Caco-2 (cell line): ENCODE measurements around the gene ALDH2. TPM values are rescaled to one million over a fixed set of nuclear protein-coding genes. Genes with fewer than 3 reads are reported as not detected.

ENCODE experiments used
- BruUV-seq: library from RNA; stranded (reverse); fragments of 400-500 nt; replicated peaks from 2 replicates; lab custom pipeline; 2021; lab: Mats Ljungman, UMichigan
- CTCF ChIA-PET: fragments of 300-600 bp; sonication (Branson Sonifier 250); formaldehyde crosslinking; loops from one replicate; lab custom pipeline; 2022; ENCODE audit warnings: antibody characterized with exemption; lab: Charles Lee
- POLR2A ChIA-PET: fragments of 300-600 bp; sonication (Branson Sonifier 250); formaldehyde crosslinking; loops from one replicate; lab custom pipeline; 2022; ENCODE audit warnings: antibody characterized with exemption; lab: Charles Lee
- DNase-seq, 2 experiments: peaks; one replicate each; pipeline versions ENCODE4 v3.0.0 to v3.0.0-alpha.2; 2020 to 2022
- H3K27me3 ChIP-seq: replicated peaks from 2 replicates; pipeline ENCODE4 v1.6.0; 2011; ENCODE audit warnings: low read length; ENCODE audit not compliant: control insufficient read depth, insufficient read depth
- H3K36me3 ChIP-seq: 2 replicates; pipeline ENCODE4 v1.5.1; 2011; ENCODE audit warnings: low read length; ENCODE audit not compliant: control insufficient read depth, insufficient read depth
- H3K4me1 ChIP-seq: fragments of 250-450 bp; sonication (Bioruptor Pico); 2 replicates; pipeline ENCODE4 v1.5.1; 2020; ENCODE audit warnings: mild to moderate bottlenecking
- H3K4me3 ChIP-seq: 2 replicates; pipeline ENCODE4 v1.5.1; 2011; ENCODE audit warnings: low read depth, mild to moderate bottlenecking, control low read depth, low read length
- H3K9me3 ChIP-seq: fragments of 250-450 bp; sonication (Bioruptor Pico); 2 replicates; pipeline ENCODE4 v1.5.1; 2020; ENCODE audit warnings: mild to moderate bottlenecking, moderate library complexity
- H3K27ac Mint-ChIP-seq: one replicate; pipeline ENCODE4 v1.8.0; 2022; ENCODE audit warnings: mixed read lengths; ENCODE audit not compliant: unreplicated experiment
- H3K27me3 Mint-ChIP-seq: one replicate; pipeline ENCODE4 v1.8.0; 2022; ENCODE audit warnings: mixed read lengths; ENCODE audit not compliant: insufficient read depth, unreplicated experiment
- H3K36me3 Mint-ChIP-seq: one replicate; pipeline ENCODE4 v1.8.0; 2022; ENCODE audit warnings: mild to moderate bottlenecking, mixed read lengths; ENCODE audit not compliant: insufficient read depth, unreplicated experiment
- H3K4me1 Mint-ChIP-seq: one replicate; pipeline ENCODE4 v1.8.0; 2022; ENCODE audit warnings: low read depth, mixed read lengths; ENCODE audit not compliant: unreplicated experiment
- H3K4me3 Mint-ChIP-seq: one replicate; pipeline ENCODE4 v1.8.0; 2022; ENCODE audit warnings: mild to moderate bottlenecking, moderate library complexity, mixed read lengths; ENCODE audit not compliant: unreplicated experiment
- H3K9me3 Mint-ChIP-seq: one replicate; pipeline ENCODE4 v1.8.0; 2022; ENCODE audit warnings: mixed read lengths; ENCODE audit not compliant: unreplicated experiment
- intact Hi-C: fragments of 100-400 bp; cut with micrococcal nuclease; formaldehyde crosslinking; loops from one replicate; pipeline ENCODE4 v1.10.0; 2022; ENCODE audit not compliant: unreplicated experiment
- total RNA-seq: library from RNA; stranded (reverse); gene quantifications from 2 replicates; pipeline ENCODE4 v1.2.3, GENCODE V29; 2022
- TF ChIP-seq, protein P1 (sequence below), 2 experiments: fragments of 200-600 bp in 1 of 2; IDR thresholded peaks; 1 replicate in 1 of 2; 2 replicates in 1 of 2; pipeline versions ENCODE4 v1.5.1 to v1.8.0; 2011 to 2022; ENCODE audit warnings: antibody characterized with exemption in 1 of 2, control low read depth in 1 of 2, inconsistent platforms in 1 of 2, low read depth in 1 of 2, low read length in 1 of 2, mild to moderate bottlenecking in 1 of 2, moderate library complexity in 1 of 2; ENCODE audit not compliant: insufficient read depth in 1 of 2, severe bottlenecking in 1 of 2, unreplicated experiment in 1 of 2

Gene ALDH2
- total RNA-seq, 1 experiment from 2014 or later, result 196 TPM

GRCh38 chr12:111754671-111755070, 12.1 kb upstream of the ALDH2 start:
- BruUV-seq, result no TSS peak
- intact Hi-C loops, result no loop called here
- H3K27me3 Mint-ChIP-seq, result no peaks in the 10 kb centered on the region
- H3K9me3 Mint-ChIP-seq, result no peaks in the 10 kb centered on the region
- Histone ChIP-seq H3K9me3 (no peaks in the 10 kb centered on the region), H3K27me3 (no peaks in the 10 kb centered on the region), H3K4me1 (no peaks in the 10 kb centered on the region), H3K36me3 (no peaks in the 10 kb centered on the region; the same call in 1 of the 2 replicates), H3K4me3 (no peak overlapping the region)
- CTCF ChIA-PET, result interaction anchor here (1.2 to 2.2 kb wide), 2 partner anchors 10 to 58 kb away, joined by 3 to 33 read pairs; no protein-coding TSS in a partner anchor
- no peak overlapping the region for H3K4me3 Mint-ChIP-seq
- TF ChIP-seq, protein P1, sequence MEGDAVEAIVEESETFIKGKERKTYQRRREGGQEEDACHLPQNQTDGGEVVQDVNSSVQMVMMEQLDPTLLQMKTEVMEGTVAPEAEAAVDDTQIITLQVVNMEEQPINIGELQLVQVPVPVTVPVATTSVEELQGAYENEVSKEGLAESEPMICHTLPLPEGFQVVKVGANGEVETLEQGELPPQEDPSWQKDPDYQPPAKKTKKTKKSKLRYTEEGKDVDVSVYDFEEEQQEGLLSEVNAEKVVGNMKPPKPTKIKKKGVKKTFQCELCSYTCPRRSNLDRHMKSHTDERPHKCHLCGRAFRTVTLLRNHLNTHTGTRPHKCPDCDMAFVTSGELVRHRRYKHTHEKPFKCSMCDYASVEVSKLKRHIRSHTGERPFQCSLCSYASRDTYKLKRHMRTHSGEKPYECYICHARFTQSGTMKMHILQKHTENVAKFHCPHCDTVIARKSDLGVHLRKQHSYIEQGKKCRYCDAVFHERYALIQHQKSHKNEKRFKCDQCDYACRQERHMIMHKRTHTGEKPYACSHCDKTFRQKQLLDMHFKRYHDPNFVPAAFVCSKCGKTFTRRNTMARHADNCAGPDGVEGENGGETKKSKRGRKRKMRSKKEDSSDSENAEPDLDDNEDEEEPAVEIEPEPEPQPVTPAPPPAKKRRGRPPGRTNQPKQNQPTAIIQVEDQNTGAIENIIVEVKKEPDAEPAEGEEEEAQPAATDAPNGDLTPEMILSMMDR (IDR thresholded peaks at IDR 0.05; ENCODE audit: insufficient read depth in 1 of 2, low read depth in 1 of 2, low read length in 1 of 2, severe bottlenecking in 1 of 2, unreplicated experiment in 1 of 2), result no peak
- DNase-seq, result no peak
- no peaks in the 10 kb centered on the region for H3K4me1 Mint-ChIP-seq
- POLR2A ChIA-PET, result no interaction called here
- no peaks in the 10 kb centered on the region for H3K36me3 Mint-ChIP-seq
- no peak overlapping the region for H3K27ac Mint-ChIP-seq

GRCh38 chr12:111756196-111756595, 10.5 kb upstream of the ALDH2 start:
- no peak overlapping the region for H3K4me3 Mint-ChIP-seq
- Histone ChIP-seq H3K9me3 (no peaks in the 10 kb centered on the region), H3K4me3 (no peak overlapping the region), H3K36me3 (no peaks in the 10 kb centered on the region; the same call in 1 of the 2 replicates), H3K4me1 (no peaks in the 10 kb centered on the region), H3K27me3 (no peaks in the 10 kb centered on the region)
- H3K27me3 Mint-ChIP-seq, result no peaks in the 10 kb centered on the region
- BruUV-seq, result no TSS peak
- H3K27ac Mint-ChIP-seq, result no peak overlapping the region
- ChIA-PET POLR2A (no interaction called here), CTCF (no interaction called here)
- no peak for DNase-seq
- no peaks in the 10 kb centered on the region for H3K36me3 Mint-ChIP-seq
- no peaks in the 10 kb centered on the region for H3K4me1 Mint-ChIP-seq
- H3K9me3 Mint-ChIP-seq, result no peaks in the 10 kb centered on the region
- intact Hi-C loops, result no loop called here
- TF ChIP-seq, protein P1 (IDR thresholded peaks at IDR 0.05; ENCODE audit: insufficient read depth in 1 of 2, low read depth in 1 of 2, low read length in 1 of 2, severe bottlenecking in 1 of 2, unreplicated experiment in 1 of 2), result no peak

DNA sequence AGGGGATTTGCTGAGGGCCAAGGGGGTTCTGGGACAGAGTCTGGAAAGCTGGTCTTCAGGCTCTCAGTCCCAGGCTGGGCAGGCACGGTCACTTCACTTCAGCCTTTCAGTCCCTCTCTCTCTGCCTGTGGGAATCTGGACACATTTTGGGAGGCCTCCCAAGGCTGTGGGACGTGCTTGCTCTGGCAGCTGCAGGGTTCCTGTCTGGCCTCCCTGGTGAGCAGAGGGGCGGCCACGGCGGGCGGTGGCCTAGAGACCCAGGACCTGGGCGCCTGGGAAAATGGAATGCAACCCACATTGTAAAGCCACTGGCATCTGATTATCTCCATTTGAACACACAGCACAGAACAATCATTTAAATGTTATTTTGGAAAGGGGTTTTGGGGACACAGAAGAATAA, 10.1 kb upstream of the ALDH2 start:
- TF ChIP-seq, protein P1 (IDR thresholded peaks at IDR 0.05; ENCODE audit: insufficient read depth in 1 of 2, low read depth in 1 of 2, low read length in 1 of 2, severe bottlenecking in 1 of 2, unreplicated experiment in 1 of 2), result no peak
- H3K36me3 ChIP-seq, result no peaks in the 10 kb centered on the region; the same call in 1 of the 2 replicates
- no peaks in the 10 kb centered on the region for H3K27me3 ChIP-seq
- BruUV-seq, result no TSS peak
- DNase-seq, result no peak
- no peaks in the 10 kb centered on the region for H3K4me1 ChIP-seq
- no peaks in the 10 kb centered on the region for H3K27me3 Mint-ChIP-seq
- intact Hi-C loops, result no loop called here
- H3K27ac Mint-ChIP-seq, result no peak overlapping the region
- POLR2A ChIA-PET, result no interaction called here
- no peaks in the 10 kb centered on the region for H3K9me3 ChIP-seq
- H3K4me1 Mint-ChIP-seq, result no peaks in the 10 kb centered on the region
- H3K9me3 Mint-ChIP-seq, result no peaks in the 10 kb centered on the region
- no peak overlapping the region for H3K4me3 ChIP-seq
- no peaks in the 10 kb centered on the region for H3K36me3 Mint-ChIP-seq
- CTCF ChIA-PET, result interaction anchor here (1.4 kb wide), 1 partner anchor 56 kb away, joined by 3 read pairs; no protein-coding TSS in a partner anchor
- H3K4me3 Mint-ChIP-seq, result no peak overlapping the region
